Spleen (tissue), 7 donors: ENCODE data around the gene LAMC2.

Experiments
- CTCF ChIP-seq, 11 experiments: fragments of 200-600 bp in 7 of 11; fragments of 450-650 bp in 4 of 11; sonication (generic) in 4 of 11; IDR thresholded peaks in 8 of 11; conservative IDR thresholded peaks in 3 of 11; 1 replicate in 7 of 11; 2 replicates in 4 of 11; pipeline versions ENCODE4 v1.4.0 to v1.8.0; 2016 to 2021; ENCODE audit warnings: antibody characterized with exemption in 11 of 11, inconsistent platforms in 4 of 11, mild to moderate bottlenecking in 1 of 11
- POLR2A ChIP-seq, 3 donors: fragments of 450-650 bp; IDR thresholded peaks; one replicate each; pipeline ENCODE4 v1.5.1; 2017; ENCODE audit warnings: antibody characterized with exemption in 3 of 3, mild to moderate bottlenecking in 1 of 3
- donor health status: DM: no; HTN: no; CAD: no; lungs with moderate emphysema.
- donor health status: DM: no; HTN: no; CAD: no.
- donor health status: DM: no; HTN: no; CAD: no.

GRCh38 chr1:183234660-183235476, 48.8 kb downstream of the LAMC2 start:
- TF ChIP-seq CTCF (IDR thresholded peaks at IDR 0.05 in 8 of 11, conservative IDR thresholded peaks at IDR 0.05 in 3 of 11): peak in 7 of 11 experiments; percentile 30 to 58 (median 45)
- no peak for TF ChIP-seq POLR2A (IDR thresholded peaks at IDR 0.05)
